Mucosa of stomach (tissue), 1 donor: Measurements from ENCODE around the gene ATP1B3.

Experiments
- H3K27me3 ChIP-seq: one replicate; pipeline ENCODE4 v1.7.0; 2013; ENCODE audit warnings: mild to moderate bottlenecking, low read length; ENCODE audit not compliant: control insufficient read depth, insufficient read depth
- H3K36me3 ChIP-seq: one replicate; pipeline ENCODE4 v1.7.0; 2013; ENCODE audit warnings: low read length; ENCODE audit not compliant: control insufficient read depth, insufficient read depth
- H3K4me1 ChIP-seq: one replicate; pipeline ENCODE4 v1.7.0; 2013; ENCODE audit warnings: mild to moderate bottlenecking, low read length; ENCODE audit not compliant: control insufficient read depth, insufficient read depth
- H3K4me3 ChIP-seq: one replicate; pipeline ENCODE4 v1.7.0; 2013; ENCODE audit warnings: low read length
- H3K9ac ChIP-seq: one replicate; pipeline ENCODE4 v1.7.0; 2013; ENCODE audit warnings: mild to moderate bottlenecking, low read length, moderate library complexity
- H3K9me3 ChIP-seq: one replicate; pipeline ENCODE4 v1.7.0; 2013; ENCODE audit warnings: mild to moderate bottlenecking, low read length, moderate library complexity; ENCODE audit not compliant: control insufficient read depth
- donor health status: Pancreatic carcinoma.

Gene ATP1B3

DNA sequence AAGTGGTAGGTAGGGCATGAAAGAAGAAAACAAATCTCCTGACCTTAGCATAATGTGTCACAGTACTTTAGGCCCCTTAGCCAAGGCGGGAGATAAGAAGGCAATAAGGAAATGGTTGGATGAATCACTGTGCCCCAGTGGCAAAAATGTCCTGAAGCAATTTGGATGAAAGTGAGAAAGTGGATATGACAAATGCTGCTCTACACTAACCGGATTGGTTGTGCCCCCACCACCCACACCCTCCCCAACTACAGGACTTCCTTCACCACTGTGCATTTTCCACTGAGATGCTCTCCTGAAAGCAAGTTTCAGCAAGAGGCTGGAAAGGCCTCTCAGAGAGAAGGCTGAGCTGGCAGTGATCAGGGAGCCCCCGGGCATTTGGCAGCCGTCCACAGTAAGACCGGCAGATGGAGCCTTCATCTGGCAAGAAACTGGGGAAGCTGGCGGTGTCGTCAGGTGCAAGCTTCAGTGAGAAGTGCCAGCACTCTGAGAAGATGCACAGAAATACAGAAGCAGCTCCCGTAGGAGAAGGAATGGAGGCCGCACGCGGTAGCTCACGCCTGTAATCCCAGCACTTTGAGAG, 63.8 kb downstream of the ATP1B3 start:
- Histone ChIP-seq H3K36me3 (no peaks in the 10 kb centered on the region), H3K9ac (no peak overlapping the region), H3K9me3 (no peaks in the 10 kb centered on the region), H3K4me3 (no peak overlapping the region), H3K27me3 (no peaks in the 10 kb centered on the region), H3K4me1 (peaks cover 26% of the 10 kb centered on the region)

DNA sequence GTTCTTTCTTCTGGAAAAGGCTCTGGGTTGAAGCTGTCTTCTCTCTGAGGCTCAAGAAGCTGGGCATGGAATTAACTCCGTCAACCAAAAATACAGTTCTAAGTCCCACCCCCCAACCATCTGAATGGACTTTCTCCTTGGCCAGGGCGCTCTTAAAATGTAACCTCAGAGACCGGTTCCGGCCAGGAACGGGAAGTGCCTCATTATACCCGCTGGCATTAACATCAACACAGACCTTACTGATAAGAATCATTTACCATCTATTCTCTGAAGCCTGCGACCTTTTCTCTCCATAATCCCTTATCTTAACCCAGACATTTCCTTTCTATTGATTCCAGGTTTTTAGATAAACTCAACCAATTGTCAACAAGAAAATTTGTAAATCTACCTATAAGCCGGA, 64.7 kb downstream of the ATP1B3 start:
- no peaks in the 10 kb centered on the region for H3K36me3 ChIP-seq
- no peak overlapping the region for H3K4me3 ChIP-seq
- peaks cover 26% of the 10 kb centered on the region for H3K4me1 ChIP-seq
- H3K27me3 ChIP-seq = no peaks in the 10 kb centered on the region
- H3K9ac ChIP-seq = no peak overlapping the region
- no peaks in the 10 kb centered on the region for H3K9me3 ChIP-seq

DNA sequence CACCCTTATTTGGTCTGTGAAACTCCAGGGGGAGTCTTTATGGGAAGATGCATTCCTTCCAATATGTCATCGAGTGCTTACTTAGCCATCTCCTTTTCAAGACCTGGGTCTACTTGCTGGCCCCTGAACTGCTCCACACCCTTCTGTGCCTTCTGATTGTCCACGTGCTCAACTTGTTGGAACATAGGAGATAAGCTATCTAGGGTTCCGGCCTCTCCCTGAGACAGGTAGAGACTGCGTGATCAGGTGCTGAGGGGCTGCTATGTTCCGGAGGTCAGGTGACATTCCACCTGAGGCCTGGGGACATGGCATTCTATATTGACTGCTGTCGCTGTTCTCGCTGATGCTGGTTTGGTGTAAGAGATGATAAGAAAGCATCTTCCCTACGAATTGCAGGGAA, 65.6 kb downstream of the ATP1B3 start:
- no peak overlapping the region for H3K9ac ChIP-seq
- H3K36me3 ChIP-seq = no peaks in the 10 kb centered on the region
- H3K4me3 ChIP-seq = no peak overlapping the region
- no peaks in the 10 kb centered on the region for H3K9me3 ChIP-seq
- H3K27me3 ChIP-seq = no peaks in the 10 kb centered on the region
- H3K4me1 ChIP-seq = peaks cover 26% of the 10 kb centered on the region

DNA sequence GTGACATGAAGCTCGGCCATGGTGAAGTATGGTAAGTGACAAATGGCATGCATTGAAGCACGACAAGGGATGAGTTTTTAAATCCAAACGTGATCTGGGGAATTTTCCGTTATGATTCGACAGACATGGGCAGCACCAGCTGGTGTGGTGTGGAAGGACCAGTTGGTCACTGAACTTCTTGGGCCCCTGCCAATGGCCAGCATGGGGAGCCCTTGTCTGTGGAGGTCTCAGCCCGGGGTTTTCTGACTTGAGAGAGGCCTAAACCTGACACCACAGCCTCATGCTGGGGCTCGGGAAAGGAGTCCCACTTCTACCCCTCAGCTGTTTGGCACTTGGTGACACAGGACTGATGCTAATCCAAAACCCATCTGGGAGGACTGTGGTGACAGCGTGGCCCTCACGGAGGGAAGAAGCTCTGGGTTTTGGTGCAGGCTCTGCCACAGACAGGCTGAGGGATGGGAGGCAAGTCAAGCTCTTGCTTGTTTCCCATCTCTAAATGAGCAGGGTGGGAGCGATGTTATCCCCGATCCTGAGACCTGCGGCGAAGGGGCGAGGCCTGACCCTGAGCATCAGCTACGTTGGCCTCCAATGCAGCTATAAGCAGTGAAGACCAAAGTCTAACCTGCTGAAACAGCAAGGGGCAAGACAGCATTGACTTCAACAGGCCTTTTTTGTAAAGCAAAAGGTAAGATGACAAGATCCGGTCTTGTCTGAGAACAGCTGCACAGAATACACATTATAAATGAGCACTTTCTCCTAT, 69.5 kb downstream of the ATP1B3 start:
- Histone ChIP-seq H3K9ac (no peak overlapping the region), H3K27me3 (no peaks in the 10 kb centered on the region), H3K4me3 (no peak overlapping the region), H3K4me1 (peaks cover 14% of the 10 kb centered on the region), H3K9me3 (no peaks in the 10 kb centered on the region), H3K36me3 (no peaks in the 10 kb centered on the region)

DNA sequence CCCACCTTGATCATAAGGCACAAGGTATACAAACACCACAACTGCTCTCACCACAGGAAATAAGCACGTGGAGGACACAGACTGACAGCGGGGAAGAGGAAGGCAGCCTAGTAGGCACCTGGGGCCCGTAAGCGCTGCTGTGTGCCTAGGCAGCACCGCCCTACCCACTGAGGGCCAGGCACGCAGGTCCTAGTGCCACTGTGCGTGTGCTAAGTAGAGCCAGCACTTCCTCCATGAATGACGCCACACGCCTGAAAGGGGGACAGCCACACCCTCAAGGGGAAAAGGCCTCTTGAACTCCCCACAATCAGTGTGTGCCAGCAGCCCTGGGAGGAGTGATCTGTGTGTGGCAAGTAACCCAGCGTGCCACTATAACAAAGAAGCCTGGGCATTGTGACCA, 73.0 kb downstream of the ATP1B3 start:
- Histone ChIP-seq H3K9ac (no peak overlapping the region), H3K4me1 (no peaks in the 10 kb centered on the region), H3K27me3 (no peaks in the 10 kb centered on the region), H3K36me3 (no peaks in the 10 kb centered on the region), H3K9me3 (no peaks in the 10 kb centered on the region), H3K4me3 (no peak overlapping the region)

DNA sequence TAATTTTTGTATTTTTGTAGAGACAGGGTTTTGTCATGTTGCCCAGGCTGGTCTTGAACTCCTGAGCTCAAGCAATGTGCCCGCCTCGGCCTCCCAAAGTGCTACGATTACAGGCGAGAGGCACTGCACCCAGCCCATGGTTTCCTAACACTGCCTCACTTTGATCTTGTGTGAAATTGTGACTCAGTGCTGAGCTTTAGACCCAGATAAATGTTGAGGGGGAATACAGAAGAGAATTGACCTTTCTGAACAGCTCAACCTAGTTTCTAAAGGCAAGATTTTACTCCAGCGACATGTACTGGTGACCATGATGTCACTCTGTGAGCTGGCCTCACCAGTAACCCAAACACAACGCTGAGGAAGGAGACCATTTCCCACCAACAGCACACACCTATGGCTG, 73.5 kb downstream of the ATP1B3 start:
- no peak overlapping the region for H3K4me3 ChIP-seq

GRCh38 chr3:141950572-141951493, 74.4 kb downstream of the ATP1B3 start:
- H3K9ac ChIP-seq = no peak overlapping the region
- no peaks in the 10 kb centered on the region for H3K27me3 ChIP-seq
- no peaks in the 10 kb centered on the region for H3K9me3 ChIP-seq
- H3K4me3 ChIP-seq = no peak overlapping the region
- H3K4me1 ChIP-seq = no peaks in the 10 kb centered on the region
- H3K36me3 ChIP-seq = no peaks in the 10 kb centered on the region

More for the DNA sequence above, 73.5 kb downstream of the ATP1B3 start:
- Histone ChIP-seq H3K4me1 (no peaks in the 10 kb centered on the region), H3K9ac (no peak overlapping the region), H3K9me3 (no peaks in the 10 kb centered on the region), H3K36me3 (no peaks in the 10 kb centered on the region), H3K27me3 (no peaks in the 10 kb centered on the region)

DNA sequence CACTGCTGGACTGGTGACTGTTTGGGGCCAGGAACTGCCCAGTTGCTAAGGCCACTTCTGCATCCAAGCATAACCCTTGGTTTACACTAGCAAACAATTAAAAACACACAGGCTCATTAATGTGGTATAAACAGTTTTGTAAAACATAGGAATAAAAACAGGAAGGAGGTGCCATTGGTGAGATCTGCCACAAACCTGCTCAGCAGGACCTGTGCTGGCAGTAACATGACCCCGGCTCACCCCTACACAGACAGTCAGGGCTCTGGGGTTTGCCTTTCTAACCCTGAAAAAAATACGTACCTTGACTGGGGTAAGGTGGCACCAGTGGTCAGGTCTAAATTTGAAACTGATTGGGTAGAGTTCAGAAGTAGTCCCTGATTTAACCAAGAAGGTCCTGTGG, 76.2 kb downstream of the ATP1B3 start:
- Histone ChIP-seq H3K9me3 (no peaks in the 10 kb centered on the region), H3K9ac (no peak overlapping the region)

DNA sequence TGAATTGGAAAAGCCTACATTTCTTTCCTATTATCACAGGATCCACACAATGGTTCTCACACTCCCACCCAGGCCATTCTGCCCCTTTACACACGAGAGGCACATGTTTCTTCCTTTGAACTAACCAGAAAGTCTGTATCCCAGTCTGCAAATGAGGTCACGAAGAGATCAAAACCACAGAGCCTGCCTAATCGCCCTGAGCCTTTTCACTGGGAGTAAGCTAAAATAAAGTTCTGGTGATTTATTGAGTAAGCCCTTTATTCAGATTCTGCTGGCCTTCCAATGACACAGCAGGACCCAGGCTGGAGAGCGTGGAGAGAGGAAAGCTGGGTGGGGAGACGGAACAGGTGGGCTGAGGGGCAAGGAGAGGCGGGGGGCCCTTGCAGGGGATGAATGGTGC, 78.7 kb downstream of the ATP1B3 start:
- H3K4me1 ChIP-seq = no peaks in the 10 kb centered on the region
- H3K4me3 ChIP-seq = no peak overlapping the region
- H3K27me3 ChIP-seq = no peaks in the 10 kb centered on the region
- H3K9me3 ChIP-seq = no peaks in the 10 kb centered on the region
- H3K36me3 ChIP-seq = no peaks in the 10 kb centered on the region
- no peak overlapping the region for H3K9ac ChIP-seq

More for the DNA sequence above, 76.2 kb downstream of the ATP1B3 start:
- Histone ChIP-seq H3K4me1 (no peaks in the 10 kb centered on the region), H3K4me3 (no peak overlapping the region), H3K36me3 (no peaks in the 10 kb centered on the region), H3K27me3 (no peaks in the 10 kb centered on the region)

GRCh38 chr3:141959589-141960554, 83.4 kb downstream of the ATP1B3 start:
- Histone ChIP-seq H3K9ac (no peak overlapping the region), H3K27me3 (no peaks in the 10 kb centered on the region), H3K36me3 (no peaks in the 10 kb centered on the region)

DNA sequence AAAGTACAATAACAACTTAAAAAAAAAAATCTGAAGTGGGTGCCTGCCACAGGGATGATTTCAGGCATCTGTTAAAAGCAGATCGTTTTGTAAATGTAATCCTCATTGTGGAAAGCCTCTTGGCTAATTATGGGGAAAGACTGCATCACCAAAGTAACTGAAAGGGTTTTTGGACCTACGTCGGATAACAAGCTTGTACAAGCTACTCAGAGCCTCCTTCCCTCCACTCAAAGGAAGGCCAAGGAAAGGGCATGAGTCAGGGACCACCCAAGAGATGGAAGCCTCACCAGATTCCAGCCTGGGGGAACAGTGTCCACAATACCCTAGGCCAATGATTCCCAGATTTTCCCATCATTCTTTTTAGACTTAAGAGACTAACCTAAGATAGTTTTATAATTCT, 84.3 kb downstream of the ATP1B3 start:
- Histone ChIP-seq H3K9ac (no peak overlapping the region), H3K4me3 (no peak overlapping the region), H3K27me3 (no peaks in the 10 kb centered on the region), H3K36me3 (no peaks in the 10 kb centered on the region), H3K4me1 (no peaks in the 10 kb centered on the region), H3K9me3 (no peaks in the 10 kb centered on the region)

More at GRCh38 chr3:141959589-141960554, 83.4 kb downstream of the ATP1B3 start:
- Histone ChIP-seq H3K4me3 (no peak overlapping the region), H3K9me3 (no peaks in the 10 kb centered on the region), H3K4me1 (no peaks in the 10 kb centered on the region)
